RWPE1 (cell line): ENCODE results near the gene PDE11A.

ENCODE experiments used
- CTCF ChIA-PET: fragments of 350-600 bp; sonication (Branson Sonifier 250); formaldehyde crosslinking; extraction: SDS; loops from one replicate; lab custom pipeline; 2021; lab: Yijun Ruan, JAX
- POLR2A ChIA-PET: fragments of 400-600 bp; formaldehyde crosslinking; extraction: SDS; loops from one replicate; lab custom pipeline; 2020; ENCODE audit warnings: antibody characterized with exemption; ENCODE audit not compliant: low non-redundant PET; lab: Yijun Ruan, JAX
- DNase-seq: peaks from one replicate; pipeline ENCODE4 v3.0.0; 2012; ENCODE audit warnings: low spot score
- H3K27ac ChIP-seq: fragments of 450-650 bp; 2 replicates; pipeline ENCODE4 v1.5.1; 2017
- CTCF ChIP-seq: fragments of 450-650 bp; conservative IDR thresholded peaks from 2 replicates; pipeline ENCODE4 v1.5.1; 2017; ENCODE audit warnings: low read depth, mild to moderate bottlenecking

Gene PDE11A

GRCh38 chr2:178006710-178007109 is 65.9 kb downstream of the PDE11A start:
- ChIA-PET CTCF (no interaction called here), POLR2A (no interaction called here)
- TF ChIP-seq CTCF = no peak
- DNase-seq = no peak
- no peak overlapping the region for H3K27ac ChIP-seq

- CTCF ChIA-PET = no interaction called here
- no peak overlapping the region for H3K27ac ChIP-seq
- no peak for DNase-seq
- POLR2A ChIA-PET = no interaction called here
- no peak for TF ChIP-seq CTCF
Measured at GRCh38 chr2:178005756-178006155, 66.8 kb downstream of the PDE11A start.

GRCh38 chr2:178002038-178002437 is 70.5 kb downstream of the PDE11A start:
- CTCF ChIA-PET = no interaction called here
- POLR2A ChIA-PET = no interaction called here
- H3K27ac ChIP-seq = no peak overlapping the region
- no peak for DNase-seq
- TF ChIP-seq CTCF = no peak

- TF ChIP-seq CTCF = no peak
- ChIA-PET POLR2A (no interaction called here), CTCF (no interaction called here)
- H3K27ac ChIP-seq = no peak overlapping the region
- DNase-seq = no peak
Measured at GRCh38 chr2:177998996-177999395, 73.6 kb downstream of the PDE11A start.

- no peak for TF ChIP-seq CTCF
- H3K27ac ChIP-seq = no peak overlapping the region
- CTCF ChIA-PET = no interaction called here
- POLR2A ChIA-PET = no interaction called here
- DNase-seq = no peak
Measured at GRCh38 chr2:177998006-177998405, 74.6 kb downstream of the PDE11A start.

- no peak for TF ChIP-seq CTCF
- no peak overlapping the region for H3K27ac ChIP-seq
- no peak for DNase-seq
- POLR2A ChIA-PET = no interaction called here
- CTCF ChIA-PET = interaction anchor here (0.6 kb wide), 2 partner anchors 501 to 1322 kb away, joined by 3 read pairs; no protein-coding TSS in a partner anchor
Measured at GRCh38 chr2:177992992-177993391, 79.6 kb downstream of the PDE11A start.
